ENCODE measurements around the gene TMX4. TPM values are rescaled to one million over a fixed set of nuclear protein-coding genes. Genes with fewer than 3 reads are reported as not detected.

TMX4 gene
- total and polyA plus RNA-seq, 2 experiments from 2014 or later: 27.5 to 50.5 TPM

DNA sequence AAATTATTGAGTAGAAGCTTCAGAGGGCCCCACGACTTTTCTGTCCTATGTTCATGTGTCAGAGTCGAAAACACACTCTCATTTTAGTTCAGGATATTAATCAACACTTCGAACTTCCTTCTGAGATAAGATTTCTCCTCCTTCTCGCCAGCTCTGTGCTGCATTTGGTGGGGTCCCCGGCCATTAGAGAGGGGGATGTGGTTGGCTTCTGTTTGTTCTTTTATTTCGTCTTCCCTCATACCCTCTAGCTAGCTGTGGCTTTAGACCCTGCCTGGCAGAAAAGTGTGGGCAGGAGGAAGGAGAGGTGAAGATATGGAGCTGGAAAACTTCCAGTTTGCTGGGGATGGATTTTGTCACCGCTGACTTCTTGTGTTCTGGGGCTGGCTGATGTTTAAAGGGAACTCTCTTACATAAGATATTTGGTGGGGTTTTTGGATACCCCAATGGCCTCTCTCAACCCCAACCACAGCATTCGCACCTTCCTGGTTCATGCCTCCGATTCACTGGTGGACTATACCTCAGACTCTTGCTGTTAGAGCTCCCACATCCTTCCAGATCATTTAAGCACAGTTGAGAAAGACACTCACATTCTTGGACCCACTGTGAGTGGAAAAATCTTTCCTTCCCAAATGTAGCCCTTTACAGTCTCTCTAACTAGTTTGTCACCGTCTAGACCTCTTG lies 30.7 kb upstream of the TMX4 start:
- 78% methylated on average over 10 of the region's 10 CpGs for WGBS (ENCODE audit: low lambda C conversion rate, missing lambda C conversion rate)
- Histone ChIP-seq H3K4me3 (no peak overlapping the region), H4K20me1 (ENCODE audit: insufficient read depth, poor library complexity, severe bottlenecking) (no peaks in the 10 kb centered on the region), H3K36me3 (replicated peaks; ENCODE audit: insufficient read depth, low read depth) (no peaks in the 10 kb centered on the region), H3K9me2 (replicated peaks; ENCODE audit: insufficient read depth) (no peaks in the 10 kb centered on the region), H3K4me2 (no peak overlapping the region), H3K27ac (no peak overlapping the region), H3K4me1 (ENCODE audit: insufficient read depth) (no peaks in the 10 kb centered on the region), H3K9me3 (ENCODE audit: low read depth) (no peaks in the 10 kb centered on the region), H2AFZ (no peak overlapping the region), H3K79me2 (no peaks in the 10 kb centered on the region), H3K27me3 (no peaks in the 10 kb centered on the region)
- TF ChIP-seq, protein P1, sequence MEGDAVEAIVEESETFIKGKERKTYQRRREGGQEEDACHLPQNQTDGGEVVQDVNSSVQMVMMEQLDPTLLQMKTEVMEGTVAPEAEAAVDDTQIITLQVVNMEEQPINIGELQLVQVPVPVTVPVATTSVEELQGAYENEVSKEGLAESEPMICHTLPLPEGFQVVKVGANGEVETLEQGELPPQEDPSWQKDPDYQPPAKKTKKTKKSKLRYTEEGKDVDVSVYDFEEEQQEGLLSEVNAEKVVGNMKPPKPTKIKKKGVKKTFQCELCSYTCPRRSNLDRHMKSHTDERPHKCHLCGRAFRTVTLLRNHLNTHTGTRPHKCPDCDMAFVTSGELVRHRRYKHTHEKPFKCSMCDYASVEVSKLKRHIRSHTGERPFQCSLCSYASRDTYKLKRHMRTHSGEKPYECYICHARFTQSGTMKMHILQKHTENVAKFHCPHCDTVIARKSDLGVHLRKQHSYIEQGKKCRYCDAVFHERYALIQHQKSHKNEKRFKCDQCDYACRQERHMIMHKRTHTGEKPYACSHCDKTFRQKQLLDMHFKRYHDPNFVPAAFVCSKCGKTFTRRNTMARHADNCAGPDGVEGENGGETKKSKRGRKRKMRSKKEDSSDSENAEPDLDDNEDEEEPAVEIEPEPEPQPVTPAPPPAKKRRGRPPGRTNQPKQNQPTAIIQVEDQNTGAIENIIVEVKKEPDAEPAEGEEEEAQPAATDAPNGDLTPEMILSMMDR (IDR thresholded peaks at IDR 0.05; ENCODE audit: poor library complexity): no peak
- TF ChIP-seq EZH2phosphoT487 (IDR thresholded peaks at IDR 0.05; ENCODE audit: low read depth, severe bottlenecking, unreplicated experiment) (no peak), EZH2 (IDR thresholded peaks at IDR 0.05; ENCODE audit: borderline replicate concordance) (no peak)
- DNase-seq (ENCODE audit: low spot score): no peak

DNA sequence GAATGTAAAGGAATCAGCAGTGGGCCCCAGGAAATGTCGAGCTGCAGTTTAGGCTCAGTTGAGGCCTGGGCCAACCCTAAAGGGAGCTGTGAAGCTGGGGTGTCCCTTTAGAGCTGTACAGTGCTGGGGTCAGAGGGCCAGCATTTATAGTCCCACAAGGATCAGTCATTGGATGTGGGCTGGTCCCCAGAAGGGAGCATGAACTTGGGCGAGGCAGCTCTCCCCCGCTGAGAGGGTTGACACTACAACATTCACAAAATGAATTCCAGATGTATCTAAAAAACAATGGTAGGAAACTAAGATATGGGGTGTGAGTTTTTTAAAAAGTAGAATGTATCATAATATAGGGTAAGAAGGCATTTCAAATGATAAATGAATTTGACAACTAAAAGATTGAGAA lies 29.7 kb upstream of the TMX4 start:
- H4K20me1 ChIP-seq (ENCODE audit: insufficient read depth, poor library complexity, severe bottlenecking): no peaks in the 10 kb centered on the region

DNA sequence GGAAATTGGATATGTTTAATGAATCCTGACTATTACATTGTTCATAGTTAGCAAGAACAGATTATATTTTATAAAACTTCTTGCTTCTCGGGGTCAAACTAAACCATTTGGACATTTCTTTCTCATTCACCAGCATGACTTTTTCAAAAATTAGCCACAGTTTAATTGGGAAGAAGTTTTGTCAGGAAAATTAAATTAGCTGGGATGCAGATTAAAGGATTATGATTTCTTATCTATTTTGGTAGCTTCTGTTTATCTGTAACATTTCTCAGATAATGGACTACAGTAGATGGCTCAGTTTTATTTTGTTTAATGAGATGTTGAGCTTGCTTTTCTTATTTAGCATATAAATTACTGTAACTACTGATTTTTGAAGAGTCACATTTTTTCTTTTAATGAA lies 26.4 kb upstream of the TMX4 start:
- Histone ChIP-seq H3K27ac (no peak overlapping the region), H3K4me2 (no peak overlapping the region), H4K20me1 (ENCODE audit: insufficient read depth, poor library complexity, severe bottlenecking) (no peaks in the 10 kb centered on the region), H2AFZ (no peak overlapping the region), H3K79me2 (no peaks in the 10 kb centered on the region), H3K27me3 (peaks cover 2% of the 10 kb centered on the region), H3K36me3 (replicated peaks; ENCODE audit: insufficient read depth, low read depth) (no peaks in the 10 kb centered on the region), H3K9me3 (ENCODE audit: low read depth) (no peaks in the 10 kb centered on the region), H3K4me3 (no peak overlapping the region), H3K4me1 (ENCODE audit: insufficient read depth) (no peaks in the 10 kb centered on the region), H3K9me2 (replicated peaks; ENCODE audit: insufficient read depth) (no peaks in the 10 kb centered on the region)
- no peak for TF ChIP-seq EZH2phosphoT487 (IDR thresholded peaks at IDR 0.05; ENCODE audit: low read depth, severe bottlenecking, unreplicated experiment)
- TF ChIP-seq, protein P1 (IDR thresholded peaks at IDR 0.05; ENCODE audit: poor library complexity): no peak
- no peak for TF ChIP-seq EZH2 (IDR thresholded peaks at IDR 0.05; ENCODE audit: borderline replicate concordance)
- DNase-seq (ENCODE audit: low spot score): no peak
- WGBS (ENCODE audit: low lambda C conversion rate, missing lambda C conversion rate): 59% methylated on average over 1 of the region's 1 CpG

More for the DNA sequence above, 29.7 kb upstream of the TMX4 start:
- no peaks in the 10 kb centered on the region for H3K4me1 ChIP-seq (ENCODE audit: insufficient read depth)
- DNase-seq (ENCODE audit: low spot score): no peak
- no peak overlapping the region for H2AFZ ChIP-seq
- no peaks in the 10 kb centered on the region for H3K79me2 ChIP-seq
- H3K9me3 ChIP-seq (ENCODE audit: low read depth): no peaks in the 10 kb centered on the region
- H3K27ac ChIP-seq: no peak overlapping the region
- H3K4me2 ChIP-seq: no peak overlapping the region
- no peaks in the 10 kb centered on the region for H3K9me2 ChIP-seq (replicated peaks; ENCODE audit: insufficient read depth)
- WGBS (ENCODE audit: low lambda C conversion rate, missing lambda C conversion rate): 80% methylated on average over 3 of the region's 3 CpGs
- no peaks in the 10 kb centered on the region for H3K36me3 ChIP-seq (replicated peaks; ENCODE audit: insufficient read depth, low read depth)
- TF ChIP-seq, protein P1 (IDR thresholded peaks at IDR 0.05; ENCODE audit: poor library complexity): no peak
- TF ChIP-seq EZH2phosphoT487 (IDR thresholded peaks at IDR 0.05; ENCODE audit: low read depth, severe bottlenecking, unreplicated experiment): no peak
- TF ChIP-seq EZH2 (IDR thresholded peaks at IDR 0.05; ENCODE audit: borderline replicate concordance): no peak
- peaks cover 2% of the 10 kb centered on the region for H3K27me3 ChIP-seq
- no peak overlapping the region for H3K4me3 ChIP-seq
